Stimulated activated naive CD8-positive, alpha-beta T cell treated with anti-CD3 and anti-CD28 coated beads, Interleukin-15, amount 100 ng/mL, for 72 hours (primary cell): Measurements from ENCODE around the gene CFAP74.

ENCODE experiments used
- ATAC-seq: fragments of 150-1000 bp; cut with Tn5 transposase; 2 replicates; pipeline ENCODE4 v1.10.0; 2021; ENCODE audit warnings: mild to moderate bottlenecking, moderate library complexity
- DNase-seq, 2 donors: peaks; one replicate each; pipeline ENCODE4 v3.0.0; 2021 to 2022
- H3K27ac Mint-ChIP-seq, 2 donors: one replicate each; pipeline ENCODE4 v1.8.0; 2022; ENCODE audit warnings: mild to moderate bottlenecking in 2 of 2, mixed read lengths in 2 of 2, moderate library complexity in 2 of 2
- H3K27me3 Mint-ChIP-seq: one replicate; pipeline ENCODE4 v1.8.0; 2022; ENCODE audit warnings: mixed read lengths
- H3K4me1 Mint-ChIP-seq: one replicate; pipeline ENCODE4 v1.8.0; 2022; ENCODE audit warnings: mild to moderate bottlenecking, mixed read lengths
- H3K4me3 Mint-ChIP-seq, 2 donors: one replicate each; pipeline ENCODE4 v1.8.0; 2022; ENCODE audit warnings: mild to moderate bottlenecking in 2 of 2, mixed read lengths in 2 of 2, moderate library complexity in 1 of 2
- H3K9me3 Mint-ChIP-seq, 2 donors: one replicate each; pipeline ENCODE4 v1.8.0; 2022; ENCODE audit warnings: mixed read lengths in 2 of 2

The CFAP74 gene

GRCh38 chr1:1959840-1960479 is 43.6 kb downstream of the CFAP74 start:
- ATAC-seq = peak; percentile 89
- peak overlapping the region; percentile 21 to 67 for H3K4me3 Mint-ChIP-seq
- peaks cover 48% of the 10 kb centered on the region for H3K27me3 Mint-ChIP-seq

GRCh38 chr1:1959459-1959839 is 44.1 kb downstream of the CFAP74 start:
- ATAC-seq (no peak), DNase-seq (no peak)
- H3K27ac Mint-ChIP-seq = no peak overlapping the region
- peaks cover 43% of the 10 kb centered on the region for H3K27me3 Mint-ChIP-seq
- peaks cover 31% of the 10 kb centered on the region for H3K4me1 Mint-ChIP-seq
- peaks cover 0 to 7% of the 10 kb centered on the region in 2 donors for H3K9me3 Mint-ChIP-seq
- H3K4me3 Mint-ChIP-seq = peak overlapping the region; percentile 21 to 67

More at GRCh38 chr1:1959840-1960479, 43.6 kb downstream of the CFAP74 start:
- Mint-ChIP-seq H3K4me1 (peaks cover 28% of the 10 kb centered on the region), H3K27ac (no peak overlapping the region), H3K9me3 (peaks cover 0 to 3% of the 10 kb centered on the region in 2 donors)
- peak; percentile 82 to 83 for DNase-seq

- Mint-ChIP-seq H3K4me1 (peaks cover 31% of the 10 kb centered on the region), H3K27ac (no peak overlapping the region), H3K4me3 (no peak overlapping the region), H3K9me3 (peaks cover 0 to 7% of the 10 kb centered on the region in 2 donors), H3K27me3 (peaks cover 42% of the 10 kb centered on the region)
- ATAC-seq = no peak
- no peak for DNase-seq
Observed at GRCh38 chr1:1958071-1958541, 45.5 kb downstream of the CFAP74 start.

- no peak for ATAC-seq
- Mint-ChIP-seq H3K27me3 (peaks cover 42% of the 10 kb centered on the region), H3K9me3 (peaks cover 0 to 7% of the 10 kb centered on the region in 2 donors), H3K27ac (no peak overlapping the region), H3K4me3 (no peak overlapping the region), H3K4me1 (peaks cover 31% of the 10 kb centered on the region)
- no peak for DNase-seq
Observed at GRCh38 chr1:1957533-1957961, 46.0 kb downstream of the CFAP74 start.

GRCh38 chr1:1956586-1957532 is 46.7 kb downstream of the CFAP74 start:
- DNase-seq = no peak
- Mint-ChIP-seq H3K9me3 (peaks cover 0 to 7% of the 10 kb centered on the region in 2 donors), H3K4me1 (peaks cover 31% of the 10 kb centered on the region), H3K4me3 (no peak overlapping the region), H3K27ac (no peak overlapping the region), H3K27me3 (peaks cover 39% of the 10 kb centered on the region)
- no peak for ATAC-seq

GRCh38 chr1:1956101-1956500 is 47.5 kb downstream of the CFAP74 start:
- Mint-ChIP-seq H3K4me3 (no peak overlapping the region), H3K27me3 (peaks cover 32% of the 10 kb centered on the region), H3K4me1 (peaks cover 23% of the 10 kb centered on the region), H3K9me3 (peaks cover 0 to 7% of the 10 kb centered on the region in 2 donors), H3K27ac (peak overlapping the region in 1 of 2 donors; percentile 27)
- no peak for ATAC-seq
- no peak for DNase-seq

GRCh38 chr1:1955621-1956094 is 47.9 kb downstream of the CFAP74 start:
- peaks cover 19% of the 10 kb centered on the region for H3K4me1 Mint-ChIP-seq
- ATAC-seq (no peak), DNase-seq (no peak)
- H3K9me3 Mint-ChIP-seq = peaks cover 0 to 7% of the 10 kb centered on the region in 2 donors
- no peak overlapping the region for H3K4me3 Mint-ChIP-seq
- no peak overlapping the region for H3K27ac Mint-ChIP-seq
- peaks cover 27% of the 10 kb centered on the region for H3K27me3 Mint-ChIP-seq

- peak overlapping the region; percentile 74 to 93 for H3K27ac Mint-ChIP-seq
- peak; percentile 16 for ATAC-seq
- peaks cover 0 to 7% of the 10 kb centered on the region in 2 donors for H3K9me3 Mint-ChIP-seq
- H3K4me3 Mint-ChIP-seq = peak overlapping the region; percentile 63
- H3K27me3 Mint-ChIP-seq = peaks cover 20% of the 10 kb centered on the region
- H3K4me1 Mint-ChIP-seq = peaks cover 14% of the 10 kb centered on the region
- peak; percentile 19 to 37 for DNase-seq
Observed at GRCh38 chr1:1954831-1955441, 48.6 kb downstream of the CFAP74 start.

GRCh38 chr1:1954015-1954414 is 49.6 kb downstream of the CFAP74 start:
- ATAC-seq = no peak
- peaks cover 6% of the 10 kb centered on the region for H3K4me1 Mint-ChIP-seq
- no peak overlapping the region for H3K4me3 Mint-ChIP-seq
- DNase-seq = no peak
- H3K9me3 Mint-ChIP-seq = peaks cover 0 to 7% of the 10 kb centered on the region in 2 donors
- H3K27me3 Mint-ChIP-seq = peaks cover 11% of the 10 kb centered on the region
- no peak overlapping the region for H3K27ac Mint-ChIP-seq

- Mint-ChIP-seq H3K4me3 (no peak overlapping the region), H3K27me3 (no peaks in the 10 kb centered on the region), H3K9me3 (peaks cover 0 to 7% of the 10 kb centered on the region in 2 donors), H3K27ac (no peak overlapping the region), H3K4me1 (peaks cover 6% of the 10 kb centered on the region)
- DNase-seq (no peak), ATAC-seq (no peak)
Observed at GRCh38 chr1:1950940-1951339, 52.6 kb downstream of the CFAP74 start.

GRCh38 chr1:1948783-1949182 is 54.8 kb downstream of the CFAP74 start:
- Mint-ChIP-seq H3K27me3 (no peaks in the 10 kb centered on the region), H3K4me1 (peaks cover 6% of the 10 kb centered on the region), H3K9me3 (no peaks in the 10 kb centered on the region), H3K4me3 (no peak overlapping the region), H3K27ac (no peak overlapping the region)
- ATAC-seq = no peak
- no peak for DNase-seq

- ATAC-seq = no peak
- H3K27me3 Mint-ChIP-seq = no peaks in the 10 kb centered on the region
- no peak overlapping the region for H3K27ac Mint-ChIP-seq
- DNase-seq = no peak
- H3K4me1 Mint-ChIP-seq = peaks cover 8% of the 10 kb centered on the region
- no peaks in the 10 kb centered on the region for H3K9me3 Mint-ChIP-seq
- no peak overlapping the region for H3K4me3 Mint-ChIP-seq
Observed at GRCh38 chr1:1947493-1947892, 56.1 kb downstream of the CFAP74 start.

- no peaks in the 10 kb centered on the region for H3K9me3 Mint-ChIP-seq
- H3K4me1 Mint-ChIP-seq = peaks cover 8% of the 10 kb centered on the region
- no peak overlapping the region for H3K27ac Mint-ChIP-seq
- ATAC-seq (no peak), DNase-seq (no peak)
- H3K27me3 Mint-ChIP-seq = no peaks in the 10 kb centered on the region
- no peak overlapping the region for H3K4me3 Mint-ChIP-seq
Observed at GRCh38 chr1:1946540-1946939, 57.0 kb downstream of the CFAP74 start.

GRCh38 chr1:1945782-1946393 is 57.7 kb downstream of the CFAP74 start:
- DNase-seq = no peak
- H3K9me3 Mint-ChIP-seq = no peaks in the 10 kb centered on the region
- H3K27ac Mint-ChIP-seq = peak overlapping the region in 1 of 2 donors; percentile 80
- H3K4me3 Mint-ChIP-seq = no peak overlapping the region
- H3K27me3 Mint-ChIP-seq = no peaks in the 10 kb centered on the region
- no peak for ATAC-seq
- H3K4me1 Mint-ChIP-seq = peaks cover 8% of the 10 kb centered on the region
